Ovary (tissue), 10 donors: ENCODE measurements around the gene TSACC. TPM values are rescaled to one million over a fixed set of nuclear protein-coding genes. Genes with fewer than 3 reads are reported as not detected.

Source experiments
- DNase-seq, 5 donors: peaks; one replicate each; pipeline ENCODE4 v3.0.0-alpha.2; 2019 to 2020
- H3K27ac ChIP-seq, 2 donors: fragments of 200-600 bp; one replicate each; pipeline versions ENCODE4 v1.5.1 to v1.8.0; 2019 to 2022
- H3K27me3 ChIP-seq: fragments of 200-600 bp; one replicate; pipeline ENCODE4 v1.8.0; 2022
- H3K36me3 ChIP-seq: fragments of 200-600 bp; sonication (generic); one replicate; pipeline ENCODE4 v1.5.1; 2019
- H3K4me1 ChIP-seq: one replicate; pipeline ENCODE4 v1.8.1; 2013; ENCODE audit warnings: mild to moderate bottlenecking, moderate library complexity; ENCODE audit not compliant: insufficient read depth
- H3K4me3 ChIP-seq: fragments of 200-600 bp; sonication (generic); one replicate; pipeline ENCODE4 v1.5.1; 2017
- H3K9me3 ChIP-seq, 2 donors: fragments of 200-600 bp in 1 of 2; sonication (generic) in 1 of 2; one replicate each; pipeline versions ENCODE4 v1.5.1 to v1.8.1; 2013 to 2019; ENCODE audit warnings: mild to moderate bottlenecking in 1 of 2, moderate library complexity in 1 of 2
- EP300 ChIP-seq: sonication (generic); formaldehyde crosslinking; IDR thresholded peaks from one replicate; pipeline ENCODE4 v1.6.1; 2017; ENCODE audit warnings: antibody characterized with exemption
- POLR2A ChIP-seq: fragments of 450-650 bp; IDR thresholded peaks from one replicate; pipeline ENCODE4 v1.6.1; 2017; ENCODE audit warnings: antibody characterized with exemption, mild to moderate bottlenecking, moderate library complexity
- WGBS, 3 donors: extraction: QIAGEN DNeasy Blood & Tissue Kit in 1 of 3; methylation state at CpG; one replicate each; pipeline versions ENCODE4 v1.1.5 to v1.1.7; 2013 to 2017; 5-methylcytosine and 5-hydroxymethylcytosine counted together
- intact Hi-C, 4 donors: fragments of 100-400 bp; cut with DNase I; formaldehyde crosslinking; loops; one replicate each; pipeline versions ENCODE4 v1.11.0 to v1.15.1; 2022 to 2023
- long read RNA-seq, 3 donors: library from polyadenylated mRNA in 2 of 3; unstranded in 2 of 3; transcript quantifications; one replicate each; pipeline ENCODE4 v2.0.0 and lab custom pipeline, GENCODE V29; 2021 to 2026
- polyA plus RNA-seq, 2 donors: library from polyadenylated mRNA; stranded (reverse); fragments of 200-250 nt in 1 of 2; fragments of 350-450 nt in 1 of 2; fragmentation: Illumina TruSeq in 1 of 2; extraction: RNeasy Lipid Tissue Mini Kit (QIAGEN cat#74804) in 1 of 2; gene quantifications; one replicate each; pipeline ENCODE4 v1.2.3, GENCODE V29; 2013 to 2014
- total RNA-seq, 7 donors: library from RNA; depleted of rRNA in 2 of 7; stranded (reverse); fragments of >200 nt in 2 of 7; fragmentation: NEBNext Ultra II Directional in 3 of 7; extraction: Animal tissue kit (Norgen Biotek cat#: 25700) in 3 of 7; gene quantifications; one replicate each; pipeline versions ENCODE4 v1.1.0 to v1.2.4, GENCODE V29; 2016 to 2023
- TF ChIP-seq, protein P1 (sequence below), 3 donors: fragments of 450-650 bp in 2 of 3; fragments of 200-600 bp in 1 of 3; IDR thresholded peaks; one replicate each; pipeline versions ENCODE4 v1.5.1 to v1.8.0; 2016 to 2022; ENCODE audit warnings: antibody characterized with exemption in 3 of 3, mild to moderate bottlenecking in 1 of 3
- donor health status: DM: no; HTN: no; CAD: no; lungs with moderate emphysema.
- donor health status: DM: no; HTN: no; CAD: no.
- donor health status: Bipolar disorder and iron deficiency.
- donor health status: DM: yes; HTN: yes; CAD: no.
- donor health status: DM: no; HTN: no; CAD: no.
- donor health status: DM: yes; HTN: yes; CAD: no.

The TSACC gene
- total RNA-seq: not detected
- under 1 TPM in 1 of 2 donors, not detected in 1; 1.00 TPM for polyA plus RNA-seq
- long read RNA-seq, donor 1: 0 reads
- long read RNA-seq, donor 2, transcript TSACC-204 (4 exons, 598 nt): major isoform, 5 of 10 reads
- long read RNA-seq, donor 2, partial matches to known transcripts: 0 of 10 reads
- long read RNA-seq, donor 2, other reads (novel, unspliced or antisense): 0 of 10 reads
- long read RNA-seq, donor 3, partial matches to known transcripts: 0 of 1 reads
- long read RNA-seq, donor 3, other reads (novel, unspliced or antisense): 1 of 1 reads

DNA sequence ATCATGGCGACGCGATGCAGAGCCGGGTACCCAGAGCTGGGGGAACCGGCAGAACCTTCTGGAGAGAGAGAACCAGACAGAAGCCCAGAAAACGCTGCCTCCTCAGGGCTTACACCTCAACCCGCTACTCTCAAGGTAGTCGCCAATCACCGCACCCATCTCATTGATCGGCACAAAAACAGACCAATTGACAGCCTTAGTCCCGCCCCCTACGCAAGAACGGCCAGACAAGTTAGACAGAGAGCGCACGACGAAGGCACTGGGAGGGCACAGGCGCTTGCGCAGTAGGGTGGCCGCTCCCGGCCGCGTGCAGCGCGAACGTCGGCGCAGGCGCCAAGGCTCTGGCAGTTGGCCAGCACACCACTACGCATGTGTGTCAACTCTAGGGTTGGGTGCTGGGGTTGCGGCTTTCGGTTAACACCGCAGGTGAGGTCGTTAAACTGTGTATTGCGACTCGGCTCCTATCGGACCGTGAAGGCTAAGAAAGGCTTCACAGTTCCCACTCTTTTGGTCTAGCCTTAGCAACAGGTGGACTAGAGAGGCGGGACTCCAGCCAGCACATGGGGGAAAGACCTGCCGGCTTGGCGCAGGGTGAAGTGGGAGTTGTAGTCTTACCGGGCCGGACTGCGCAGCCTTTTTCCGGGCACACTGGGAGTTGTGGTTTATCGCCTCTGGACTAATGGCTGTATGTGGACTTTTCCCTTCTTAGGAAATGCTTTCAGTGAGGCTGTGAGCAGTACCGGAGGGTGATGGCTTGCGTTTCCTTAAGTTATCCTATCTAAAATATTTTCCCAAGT lies at the start of gene TSACC, which contains the start of gene CCT3:
Gene TSACC, plus strand, starts transcription at position 347 of the 797 bp plus-strand sequence. CDS start 1,232 bp downstream, outside the sequence.
Gene CCT3, minus strand, starts transcription at position 113 of the 797 bp plus-strand sequence. Its CDS starts 108 bp downstream, at position 5.
- peaks cover 7% of the 10 kb centered on the region for H3K4me1 ChIP-seq
- no peaks in the 10 kb centered on the region for H3K9me3 ChIP-seq
- TF ChIP-seq, protein P1, sequence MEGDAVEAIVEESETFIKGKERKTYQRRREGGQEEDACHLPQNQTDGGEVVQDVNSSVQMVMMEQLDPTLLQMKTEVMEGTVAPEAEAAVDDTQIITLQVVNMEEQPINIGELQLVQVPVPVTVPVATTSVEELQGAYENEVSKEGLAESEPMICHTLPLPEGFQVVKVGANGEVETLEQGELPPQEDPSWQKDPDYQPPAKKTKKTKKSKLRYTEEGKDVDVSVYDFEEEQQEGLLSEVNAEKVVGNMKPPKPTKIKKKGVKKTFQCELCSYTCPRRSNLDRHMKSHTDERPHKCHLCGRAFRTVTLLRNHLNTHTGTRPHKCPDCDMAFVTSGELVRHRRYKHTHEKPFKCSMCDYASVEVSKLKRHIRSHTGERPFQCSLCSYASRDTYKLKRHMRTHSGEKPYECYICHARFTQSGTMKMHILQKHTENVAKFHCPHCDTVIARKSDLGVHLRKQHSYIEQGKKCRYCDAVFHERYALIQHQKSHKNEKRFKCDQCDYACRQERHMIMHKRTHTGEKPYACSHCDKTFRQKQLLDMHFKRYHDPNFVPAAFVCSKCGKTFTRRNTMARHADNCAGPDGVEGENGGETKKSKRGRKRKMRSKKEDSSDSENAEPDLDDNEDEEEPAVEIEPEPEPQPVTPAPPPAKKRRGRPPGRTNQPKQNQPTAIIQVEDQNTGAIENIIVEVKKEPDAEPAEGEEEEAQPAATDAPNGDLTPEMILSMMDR (IDR thresholded peaks at IDR 0.05): no peak
- TF ChIP-seq EP300: peak; percentile 64
- peak; percentile 42 for TF ChIP-seq POLR2A

DNA sequence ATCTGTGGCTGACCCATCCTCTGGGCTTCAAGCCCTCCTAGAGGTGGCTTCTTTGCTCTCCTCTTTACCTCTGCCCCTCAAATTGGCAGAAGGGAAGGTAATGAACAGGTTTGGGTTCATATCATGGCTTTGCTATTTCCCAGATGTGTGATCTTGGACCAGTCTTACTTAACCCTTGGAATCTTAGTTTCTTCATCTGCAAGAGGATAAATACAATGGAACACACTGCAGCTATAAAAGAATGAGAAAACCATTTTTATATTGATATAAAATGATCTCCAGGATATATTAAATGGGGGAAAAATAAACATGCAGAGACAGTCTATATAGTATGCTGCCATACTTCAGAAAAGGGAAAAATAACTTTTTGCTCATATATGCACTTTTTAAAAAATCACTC lies 48.5 kb upstream of the TSACC start:
- intact Hi-C loops: no loop called here
- H3K4me1 ChIP-seq: peaks cover 3% of the 10 kb centered on the region
- no peaks in the 10 kb centered on the region for H3K9me3 ChIP-seq
- H3K27ac ChIP-seq: no peak overlapping the region
- no peak for DNase-seq
- TF ChIP-seq, protein P1 (IDR thresholded peaks at IDR 0.05): no peak
- H3K27me3 ChIP-seq: no peaks in the 10 kb centered on the region
- H3K4me3 ChIP-seq: no peak overlapping the region
- H3K36me3 ChIP-seq: no peaks in the 10 kb centered on the region

More for the DNA sequence above, at the start of gene TSACC, which contains the start of gene CCT3:
- H3K4me3 ChIP-seq: peak within 1 kb of the TSS; percentile 77
- peak; percentile 99 to 100 (median 100) for DNase-seq
- peak within 1 kb of the TSS; percentile 26 to 68 for H3K27ac ChIP-seq
- no peaks in the 10 kb centered on the region for H3K27me3 ChIP-seq
- 0 to 1% (median 0%) methylated on average over 47 of the region's 47 CpGs for WGBS, 3 donors
- intact Hi-C loops: no loop called here
- no peaks in the 10 kb centered on the region for H3K36me3 ChIP-seq

DNA sequence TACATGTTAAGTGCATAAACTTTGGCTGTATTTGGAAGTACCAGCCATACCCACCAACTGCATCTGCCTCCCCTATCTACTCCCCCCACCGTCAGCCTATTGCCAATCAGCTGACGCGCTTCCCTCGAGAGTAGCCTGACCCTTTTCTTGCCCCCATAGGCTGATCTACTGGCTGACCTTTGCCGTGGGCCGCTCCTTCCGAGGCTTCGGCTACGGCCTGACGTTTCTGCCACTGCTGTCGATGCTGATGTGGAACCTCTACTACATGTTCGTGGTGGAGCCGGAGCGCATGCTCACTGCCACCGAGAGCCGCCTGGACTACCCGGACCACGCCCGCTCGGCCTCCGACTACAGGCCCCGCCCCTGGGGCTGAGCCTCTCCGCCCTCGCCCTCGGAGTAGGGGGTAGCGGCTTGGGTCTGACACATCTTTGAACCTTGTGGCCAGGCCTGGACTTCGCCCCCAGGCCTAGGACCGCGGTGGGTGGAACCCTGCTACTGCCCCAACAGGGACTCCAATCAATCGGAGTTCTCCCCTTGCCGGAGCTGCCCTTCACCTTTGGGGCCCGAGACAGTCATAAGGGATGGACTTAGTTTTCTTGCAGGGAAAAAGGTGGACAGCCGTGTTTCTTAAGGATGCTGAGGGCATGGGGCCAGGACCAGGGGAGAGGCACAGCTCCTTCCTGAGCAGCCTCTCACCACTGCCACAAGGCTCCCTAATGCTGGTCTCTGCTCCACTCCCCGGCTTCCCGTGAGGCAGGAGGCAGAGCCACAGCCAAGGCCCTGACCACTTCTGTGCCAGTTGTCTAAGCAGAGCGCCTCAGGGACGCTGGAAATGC lies 46.9 kb upstream of the TSACC start:
- peak overlapping the region; percentile 75 to 85 for H3K27ac ChIP-seq
- no peaks in the 10 kb centered on the region for H3K9me3 ChIP-seq
- H3K27me3 ChIP-seq: no peaks in the 10 kb centered on the region
- peak; percentile 88 to 91 (median 89) for DNase-seq
- H3K4me3 ChIP-seq: peak overlapping the region; percentile 45
- peaks cover 7% of the 10 kb centered on the region for H3K4me1 ChIP-seq
- H3K36me3 ChIP-seq: no peaks in the 10 kb centered on the region
- 3 to 6% (median 4%) methylated on average over 32 to 37 of the region's 37 CpGs for WGBS, 3 donors
- no peak for TF ChIP-seq EP300
- TF ChIP-seq POLR2A: no peak
- TF ChIP-seq, protein P1 (IDR thresholded peaks at IDR 0.05): no peak
- intact Hi-C loops: no loop called here

DNA sequence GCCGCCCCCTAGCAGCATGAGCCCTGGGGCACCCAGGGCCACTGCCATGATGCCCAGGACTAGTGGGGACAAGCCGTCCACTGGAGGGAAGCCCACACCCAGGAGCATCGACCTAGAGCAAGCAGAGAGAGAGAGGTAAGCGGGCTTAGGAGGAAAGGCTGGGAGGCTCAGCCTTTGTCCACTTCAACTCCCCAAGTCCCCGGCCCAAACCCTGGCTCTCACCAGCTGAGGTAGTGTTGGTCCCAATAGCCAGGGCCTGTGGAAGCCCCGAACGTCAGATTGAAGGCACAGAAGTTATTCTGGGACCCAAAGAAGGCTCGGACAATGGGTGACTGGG lies 45.3 kb upstream of the TSACC start:
- peak overlapping the region in 1 of 2 donors; percentile 12 for H3K27ac ChIP-seq
- peaks cover 7% of the 10 kb centered on the region for H3K4me1 ChIP-seq
- no peaks in the 10 kb centered on the region for H3K36me3 ChIP-seq
- no peak for DNase-seq
- no peaks in the 10 kb centered on the region for H3K9me3 ChIP-seq
- TF ChIP-seq, protein P1 (IDR thresholded peaks at IDR 0.05): no peak
- no peak for TF ChIP-seq POLR2A
- no peaks in the 10 kb centered on the region for H3K27me3 ChIP-seq
- intact Hi-C loops: no loop called here
- no peak overlapping the region for H3K4me3 ChIP-seq
- 85 to 88% (median 86%) methylated on average over 8 of the region's 8 CpGs for WGBS, 3 donors
